ENCODE results near the gene HOOK1.
"Not testable (repeated sequence)": the region's sequence is repeated elsewhere in the genome, so short reads cannot be mapped to it uniquely, and the experiment has no call there.

DNA sequence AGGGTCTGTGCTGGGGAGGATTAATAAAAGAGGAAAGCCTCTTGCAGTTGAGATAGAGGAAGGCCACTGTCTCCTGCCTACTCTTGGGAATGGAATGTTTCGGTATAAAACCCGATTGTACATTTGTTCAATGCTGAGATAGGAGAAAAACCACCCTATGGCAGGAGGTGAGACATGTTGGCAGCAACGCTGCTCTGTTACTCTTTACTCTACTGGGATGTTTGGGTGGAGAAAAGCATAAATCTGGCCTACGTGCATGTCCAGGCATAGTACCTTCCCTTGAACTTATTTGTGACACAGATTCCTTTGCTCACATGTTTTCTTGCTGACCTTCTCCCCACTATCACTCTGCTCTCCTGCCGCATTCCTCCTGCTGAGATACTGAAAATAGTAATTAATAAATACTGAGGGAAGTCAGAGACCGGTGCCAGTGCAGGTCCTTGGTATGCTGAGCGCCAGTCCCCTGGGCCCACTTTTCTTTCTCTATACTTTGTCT is 100.1 kb downstream of the HOOK1 start:
- not testable (repeated sequence) for TF ChIP-seq POLR2A (IDR thresholded peaks at IDR 0.05; ENCODE audit: low read depth, low read length); POLR2AphosphoS5 (IDR thresholded peaks at IDR 0.05; ENCODE audit: insufficient read depth, low read depth, low read length); JUN (IDR thresholded peaks at IDR 0.05; ENCODE audit: borderline replicate concordance, insufficient read depth, insufficient read length, low read depth); MAX (IDR thresholded peaks at IDR 0.05; ENCODE audit: insufficient read depth, insufficient read length); EZH2 (IDR thresholded peaks at IDR 0.05; ENCODE audit: borderline replicate concordance, low read depth, low read length, severe bottlenecking); MYC (IDR thresholded peaks at IDR 0.05; ENCODE audit: low read depth, low read length); FOS (IDR thresholded peaks at IDR 0.05; ENCODE audit: borderline replicate concordance, insufficient read depth, low read length)
- TF ChIP-seq, protein P1, sequence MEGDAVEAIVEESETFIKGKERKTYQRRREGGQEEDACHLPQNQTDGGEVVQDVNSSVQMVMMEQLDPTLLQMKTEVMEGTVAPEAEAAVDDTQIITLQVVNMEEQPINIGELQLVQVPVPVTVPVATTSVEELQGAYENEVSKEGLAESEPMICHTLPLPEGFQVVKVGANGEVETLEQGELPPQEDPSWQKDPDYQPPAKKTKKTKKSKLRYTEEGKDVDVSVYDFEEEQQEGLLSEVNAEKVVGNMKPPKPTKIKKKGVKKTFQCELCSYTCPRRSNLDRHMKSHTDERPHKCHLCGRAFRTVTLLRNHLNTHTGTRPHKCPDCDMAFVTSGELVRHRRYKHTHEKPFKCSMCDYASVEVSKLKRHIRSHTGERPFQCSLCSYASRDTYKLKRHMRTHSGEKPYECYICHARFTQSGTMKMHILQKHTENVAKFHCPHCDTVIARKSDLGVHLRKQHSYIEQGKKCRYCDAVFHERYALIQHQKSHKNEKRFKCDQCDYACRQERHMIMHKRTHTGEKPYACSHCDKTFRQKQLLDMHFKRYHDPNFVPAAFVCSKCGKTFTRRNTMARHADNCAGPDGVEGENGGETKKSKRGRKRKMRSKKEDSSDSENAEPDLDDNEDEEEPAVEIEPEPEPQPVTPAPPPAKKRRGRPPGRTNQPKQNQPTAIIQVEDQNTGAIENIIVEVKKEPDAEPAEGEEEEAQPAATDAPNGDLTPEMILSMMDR (IDR thresholded peaks at IDR 0.05; ENCODE audit: extremely low read depth in 1 of 2, insufficient read depth in 1 of 2, low read depth in 1 of 2, low read length in 2 of 2), result not testable (repeated sequence)

All from endothelial cell of umbilical vein (primary cell).